ENCODE results near the gene ATP6V0E2.
"Not testable (repeated sequence)": the region's sequence is repeated elsewhere in the genome, so short reads cannot be mapped to it uniquely, and the experiment has no call there.

DNA sequence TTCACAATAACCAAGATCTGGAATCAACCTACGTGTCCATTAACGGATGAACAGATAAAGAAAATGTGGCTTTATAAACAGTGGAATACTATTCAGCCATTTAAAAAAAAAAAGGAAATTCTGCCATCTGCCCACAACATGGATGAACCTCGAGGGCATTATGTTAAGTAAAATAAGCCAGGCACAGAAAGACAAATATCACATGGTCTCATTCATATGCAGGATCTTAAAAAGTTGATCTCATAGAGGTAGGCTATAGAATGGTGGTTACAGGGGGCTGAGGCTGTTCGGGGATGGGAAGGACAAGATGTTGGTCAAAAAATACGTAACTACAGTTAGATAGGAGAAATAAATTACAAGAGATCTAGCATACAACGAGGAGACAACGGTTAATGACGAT, 21.2 kb downstream of the ATP6V0E2 start:
- not testable (repeated sequence) for TF ChIP-seq POLR2A (IDR thresholded peaks at IDR 0.05)
- TF ChIP-seq, protein P1, sequence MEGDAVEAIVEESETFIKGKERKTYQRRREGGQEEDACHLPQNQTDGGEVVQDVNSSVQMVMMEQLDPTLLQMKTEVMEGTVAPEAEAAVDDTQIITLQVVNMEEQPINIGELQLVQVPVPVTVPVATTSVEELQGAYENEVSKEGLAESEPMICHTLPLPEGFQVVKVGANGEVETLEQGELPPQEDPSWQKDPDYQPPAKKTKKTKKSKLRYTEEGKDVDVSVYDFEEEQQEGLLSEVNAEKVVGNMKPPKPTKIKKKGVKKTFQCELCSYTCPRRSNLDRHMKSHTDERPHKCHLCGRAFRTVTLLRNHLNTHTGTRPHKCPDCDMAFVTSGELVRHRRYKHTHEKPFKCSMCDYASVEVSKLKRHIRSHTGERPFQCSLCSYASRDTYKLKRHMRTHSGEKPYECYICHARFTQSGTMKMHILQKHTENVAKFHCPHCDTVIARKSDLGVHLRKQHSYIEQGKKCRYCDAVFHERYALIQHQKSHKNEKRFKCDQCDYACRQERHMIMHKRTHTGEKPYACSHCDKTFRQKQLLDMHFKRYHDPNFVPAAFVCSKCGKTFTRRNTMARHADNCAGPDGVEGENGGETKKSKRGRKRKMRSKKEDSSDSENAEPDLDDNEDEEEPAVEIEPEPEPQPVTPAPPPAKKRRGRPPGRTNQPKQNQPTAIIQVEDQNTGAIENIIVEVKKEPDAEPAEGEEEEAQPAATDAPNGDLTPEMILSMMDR (IDR thresholded peaks at IDR 0.05): not testable (repeated sequence)
